G401.6 (cell line): ENCODE measurements around the gene SNAI3.

Experiments
- FAIRE-seq: peaks from 2 replicates; lab custom pipeline; 2012; peaks lifted over from hg19 to GRCh38; lab: Jason Lieb, UNC

Gene SNAI3

GRCh38 chr16:88633684-88634140 lies 52.6 kb downstream of the SNAI3 start:
- no peak for FAIRE-seq

- FAIRE-seq: no peak
Measured at GRCh38 chr16:88632587-88632930, 53.7 kb downstream of the SNAI3 start.

DNA sequence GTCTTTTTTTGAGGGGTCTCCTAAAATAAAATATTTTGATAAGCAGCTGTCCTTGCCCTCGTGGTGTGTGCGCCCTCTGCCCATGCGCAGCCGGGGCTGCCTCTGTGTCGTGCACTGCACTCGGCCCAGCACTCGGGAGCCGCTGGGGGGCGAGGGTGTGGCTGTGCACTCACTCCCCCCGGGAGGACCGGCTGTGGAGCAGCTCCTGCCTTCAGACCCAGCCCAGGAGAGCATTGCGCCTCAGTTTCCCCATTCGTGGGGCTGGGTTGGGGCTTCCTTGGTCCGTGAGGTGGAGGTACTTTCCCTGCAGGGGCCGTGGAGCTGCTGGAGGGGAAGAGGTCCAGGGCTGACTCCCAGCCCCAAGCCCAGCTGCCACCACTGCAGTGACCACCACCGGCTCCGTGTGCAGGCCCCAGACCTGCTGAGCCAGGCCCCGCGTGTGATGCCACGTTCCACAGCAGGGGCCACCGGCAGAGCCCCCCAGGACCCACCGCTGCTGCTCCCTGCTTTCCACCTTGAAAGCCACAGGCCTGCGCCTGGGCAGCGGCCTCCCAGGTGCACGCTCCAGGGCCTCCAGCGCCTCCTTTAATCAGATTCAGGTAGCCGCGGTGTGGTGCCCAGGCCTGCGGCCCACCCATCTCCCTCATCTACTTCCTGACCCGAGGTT lies 54.3 kb downstream of the SNAI3 start:
- FAIRE-seq: no peak

GRCh38 chr16:88631384-88631783 lies 54.9 kb downstream of the SNAI3 start:
- no peak for FAIRE-seq

DNA sequence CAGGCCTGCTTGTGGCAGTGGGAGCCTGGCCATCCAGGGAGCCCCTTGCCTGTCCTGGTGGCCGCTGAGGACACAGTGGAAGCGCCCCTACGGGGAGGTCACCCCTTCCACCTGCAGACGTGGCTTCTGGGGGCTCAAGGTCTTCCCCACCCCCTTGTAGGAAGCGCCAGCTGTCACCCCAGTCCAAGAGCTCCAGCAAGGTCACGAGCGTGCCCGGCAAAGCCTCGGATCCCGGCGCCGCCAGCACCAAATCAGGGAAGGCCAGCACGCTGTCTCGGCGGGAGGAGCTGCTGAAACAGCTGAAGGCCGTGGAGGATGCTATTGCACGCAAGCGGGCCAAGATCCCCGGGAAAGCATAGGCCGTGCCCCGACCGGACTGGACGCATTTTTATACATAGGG lies 55.4 kb downstream of the SNAI3 start:
- no peak for FAIRE-seq

GRCh38 chr16:88630433-88630832 lies 55.9 kb downstream of the SNAI3 start:
- FAIRE-seq: no peak

DNA sequence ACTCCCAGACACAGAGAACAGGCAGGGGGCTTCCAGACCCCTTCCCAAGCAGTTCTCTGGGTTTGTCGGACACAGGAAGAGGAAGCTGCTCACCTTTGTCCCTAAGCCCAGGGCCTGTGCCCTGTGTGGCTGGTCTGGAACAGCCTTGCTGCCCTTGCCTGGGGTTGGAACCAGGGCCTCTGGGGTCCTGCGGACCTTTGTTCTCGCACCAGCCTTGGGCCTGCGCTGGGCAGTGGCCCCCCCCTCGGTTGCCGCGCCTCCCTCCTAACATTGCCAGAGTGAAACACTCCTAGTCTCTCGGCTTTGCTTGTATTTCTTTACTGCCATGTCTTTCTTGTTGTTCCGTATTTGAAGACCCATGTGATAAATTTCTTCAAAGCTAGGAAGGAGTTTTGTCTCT lies 56.5 kb downstream of the SNAI3 start:
- FAIRE-seq: no peak

DNA sequence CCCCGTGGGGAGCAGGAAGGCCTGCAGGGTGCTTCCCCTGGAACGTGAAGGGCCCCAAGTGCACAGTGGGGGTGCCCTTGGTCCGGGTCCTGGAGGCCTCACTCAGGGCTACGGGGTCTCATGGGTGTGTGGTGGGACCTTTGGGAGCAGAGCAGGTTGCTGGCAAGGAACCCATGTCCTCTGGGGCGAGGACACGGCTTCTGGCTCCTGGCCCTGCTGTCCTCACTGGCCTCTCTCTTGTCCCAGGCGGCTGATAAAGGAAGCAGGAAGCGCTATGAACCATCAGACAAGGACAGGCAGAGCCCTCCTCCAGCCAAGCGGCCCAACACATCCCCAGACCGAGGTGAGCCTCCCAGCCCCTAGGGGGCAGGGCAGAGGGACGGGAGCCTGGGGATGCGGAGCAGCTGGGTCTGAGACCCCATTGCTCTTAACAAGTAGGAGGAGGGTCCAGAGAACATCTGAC lies 57.8 kb downstream of the SNAI3 start:
- FAIRE-seq: no peak
